Retinal pigment epithelial cell (primary cell): ENCODE data around the gene EDEM3.

Experiments
- DNase-seq: peaks from one replicate; pipeline ENCODE4 v3.0.0-alpha.2; 2010; ENCODE audit warnings: low read depth
- H3K4me3 ChIP-seq: 2 replicates; pipeline ENCODE4 v1.5.1; 2011; ENCODE audit warnings: mild to moderate bottlenecking, low read length, control low read depth, moderate library complexity
- CTCF ChIP-seq: conservative IDR thresholded peaks from 2 replicates; pipeline ENCODE4 v1.5.1; 2011; ENCODE audit warnings: low read depth, low read length, control low read depth, inconsistent platforms

Gene EDEM3

GRCh38 chr1:184747089-184747955 lies 7.3 kb downstream of the EDEM3 start:
- DNase-seq: no peak
- no peak for TF ChIP-seq CTCF
- H3K4me3 ChIP-seq: no peak overlapping the region

DNA sequence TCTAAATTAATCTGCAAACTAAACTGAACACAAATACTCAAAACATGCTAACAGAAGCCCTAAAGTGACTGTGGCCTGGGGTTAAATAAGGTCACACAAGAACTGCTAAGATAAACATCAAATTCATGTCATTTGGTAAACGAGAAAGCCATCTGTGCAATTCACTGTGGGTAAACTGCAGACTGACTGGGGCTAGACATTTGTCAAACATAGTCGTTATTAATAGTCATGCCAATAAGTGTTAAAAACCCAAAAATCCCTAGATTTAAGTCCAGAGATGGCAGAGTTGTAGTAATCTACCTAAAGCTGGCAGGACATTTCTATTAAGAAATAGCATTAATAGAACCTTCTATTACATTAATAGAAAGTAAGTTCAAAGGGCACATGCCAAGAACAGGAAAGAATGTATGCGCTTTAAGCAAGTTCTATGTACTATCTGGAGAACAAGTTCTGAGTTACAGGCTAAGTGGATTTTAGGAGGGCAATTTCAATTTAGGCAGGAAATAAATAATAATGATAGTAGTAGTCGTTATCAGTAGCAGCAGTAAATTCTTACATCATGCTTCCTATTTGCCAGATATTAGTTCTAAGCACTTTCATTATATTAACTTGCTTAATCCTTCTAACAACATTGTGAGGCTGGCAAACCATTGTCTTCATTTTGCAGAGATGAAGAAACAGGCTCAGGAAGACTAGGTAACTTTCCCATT lies 8.6 kb downstream of the EDEM3 start:
- DNase-seq: no peak
- no peak overlapping the region for H3K4me3 ChIP-seq
- TF ChIP-seq CTCF: no peak

DNA sequence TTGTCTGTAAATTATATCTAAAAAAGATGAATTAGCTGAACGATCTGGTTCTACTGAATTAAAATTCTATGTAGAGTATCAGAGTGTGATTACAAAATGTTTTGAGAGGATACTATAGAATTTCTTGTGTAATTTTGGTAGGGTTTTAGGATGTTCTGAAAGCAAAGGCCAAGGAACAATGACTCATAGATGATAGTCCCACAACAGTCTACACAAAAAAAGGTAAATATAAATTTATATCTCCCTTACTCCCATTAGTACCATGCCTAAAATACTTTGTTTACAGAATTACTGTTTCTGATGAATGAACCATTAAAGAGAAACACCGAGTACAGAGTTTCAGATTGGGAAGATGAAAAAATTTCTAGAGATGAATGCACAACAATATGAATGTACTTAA lies 9.5 kb downstream of the EDEM3 start:
- H3K4me3 ChIP-seq: no peak overlapping the region
- DNase-seq: no peak
- TF ChIP-seq CTCF: no peak

DNA sequence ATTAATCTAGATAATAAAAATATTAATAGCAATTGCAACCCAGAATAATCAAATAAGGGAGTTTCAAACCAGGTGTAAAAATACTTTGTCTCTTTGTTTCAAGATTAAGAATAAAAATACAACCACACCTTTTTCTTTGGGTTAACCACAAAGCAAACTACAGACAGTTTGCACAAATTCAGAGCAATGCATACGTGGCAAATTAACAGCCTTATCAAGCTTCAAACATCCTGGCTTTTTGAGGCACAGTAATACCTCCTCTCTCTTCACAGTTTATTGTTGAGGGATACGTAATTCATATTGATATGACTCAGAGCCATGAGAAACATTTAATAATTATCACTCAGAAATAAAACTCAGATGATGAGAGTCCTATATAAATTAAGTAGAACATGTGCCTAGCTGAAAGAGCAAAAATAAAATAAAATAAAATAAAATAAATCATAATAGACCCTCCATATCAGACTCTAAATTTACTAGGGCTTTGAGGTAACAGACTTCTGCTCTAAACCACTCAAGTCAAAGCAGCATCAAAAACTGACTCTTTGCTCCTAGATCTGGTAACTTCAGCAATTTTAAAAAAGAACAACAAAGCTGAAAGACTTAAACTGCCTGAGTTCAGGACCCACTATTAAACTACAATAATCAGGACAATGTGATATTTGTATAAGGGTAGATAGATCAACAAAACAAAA lies 11.4 kb downstream of the EDEM3 start:
- DNase-seq: no peak
- H3K4me3 ChIP-seq: no peak overlapping the region
- no peak for TF ChIP-seq CTCF

DNA sequence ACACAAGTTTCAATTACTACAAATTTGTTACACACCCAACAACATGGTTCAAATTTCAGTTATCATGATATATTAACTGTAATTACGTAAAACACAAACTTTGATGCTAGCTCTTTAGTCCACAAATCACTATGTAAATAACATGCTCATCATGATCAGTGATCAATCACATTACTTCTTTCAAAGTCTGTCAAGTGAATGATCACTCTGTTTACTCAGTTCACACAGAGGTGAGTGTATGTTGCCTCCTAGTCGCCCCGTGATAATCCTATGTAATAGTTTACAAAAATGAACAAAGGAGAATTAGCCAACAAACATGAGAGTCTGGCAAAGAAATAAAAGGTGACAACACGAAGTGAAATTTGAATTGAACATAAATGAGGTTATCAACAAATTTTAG lies 14.3 kb downstream of the EDEM3 start:
- TF ChIP-seq CTCF: no peak
- H3K4me3 ChIP-seq: no peak overlapping the region
- DNase-seq: no peak

- DNase-seq: no peak
- H3K4me3 ChIP-seq: no peak overlapping the region
- no peak for TF ChIP-seq CTCF
Observed at GRCh38 chr1:184739796-184740195, 14.9 kb downstream of the EDEM3 start.

DNA sequence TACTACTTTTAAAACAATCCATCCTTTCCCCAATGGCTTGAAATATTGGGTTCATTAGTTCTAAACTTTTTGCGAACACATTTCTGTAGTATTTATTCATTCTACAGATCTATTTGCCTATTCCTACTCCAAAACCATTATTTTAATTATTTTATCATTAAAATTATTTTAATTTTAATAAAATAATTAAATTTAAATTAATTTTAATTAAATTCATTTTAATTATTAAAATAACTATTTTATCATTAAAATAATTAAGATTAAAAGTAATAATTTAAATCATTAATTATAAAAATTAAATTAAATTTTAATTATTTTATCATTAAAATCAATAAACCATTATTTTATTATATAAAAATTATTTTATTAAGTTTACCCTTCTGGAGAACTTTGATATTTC lies 15.6 kb downstream of the EDEM3 start:
- no peak for DNase-seq
- no peak overlapping the region for H3K4me3 ChIP-seq
- no peak for TF ChIP-seq CTCF
